NT2/D1 (cell line): ENCODE data around the gene DDX39B.

ENCODE experiments used
- SUZ12 ChIP-seq: IDR thresholded peaks from 2 replicates; pipeline ENCODE4 v1.6.1; 2011; ENCODE audit not compliant: insufficient read length, insufficient read depth; ENCODE audit errors: extremely low read depth
- YY1 ChIP-seq: IDR thresholded peaks from 2 replicates; pipeline ENCODE4 v1.6.1; 2011; ENCODE audit not compliant: insufficient read length, insufficient read depth
- ZNF274 ChIP-seq: IDR thresholded peaks from 2 replicates; pipeline ENCODE4 v1.6.1; 2011; ENCODE audit warnings: mild to moderate bottlenecking, low read depth, low read length

- TF ChIP-seq ZNF274: no peak
- no peak for TF ChIP-seq YY1
- TF ChIP-seq SUZ12: no peak
These were observed 44.9 kb upstream of the DDX39B start for GRCh38 chr6:31586599-31587281.
